GM19324 (cell line): ENCODE measurements around the gene OPRM1.

Experiments used
- ATAC-seq: cut with Tn5 transposase; IDR thresholded peaks from one replicate; pipeline ENCODE4 v1.9.1; 2021; ENCODE audit warnings: mild to moderate bottlenecking, moderate library complexity; ENCODE audit not compliant: unreplicated experiment, low FRiP score

Gene OPRM1

GRCh38 chr6:154080461-154081189, 41.6 kb downstream of the OPRM1 start:
- ATAC-seq: no peak

- no peak for ATAC-seq
Measured at GRCh38 chr6:154086510-154086909, 47.5 kb downstream of the OPRM1 start.

GRCh38 chr6:154092326-154092962, 53.4 kb downstream of the OPRM1 start:
- ATAC-seq: no peak

- ATAC-seq: no peak
Measured at GRCh38 chr6:154093231-154094044, 54.4 kb downstream of the OPRM1 start.

GRCh38 chr6:154095571-154095970, 56.5 kb downstream of the OPRM1 start:
- no peak for ATAC-seq

- no peak for ATAC-seq
Measured at GRCh38 chr6:154096316-154096715, 57.3 kb downstream of the OPRM1 start.

- no peak for ATAC-seq
Measured at GRCh38 chr6:154096834-154097233, 57.8 kb downstream of the OPRM1 start.

GRCh38 chr6:154099211-154099610, 60.2 kb downstream of the OPRM1 start:
- no peak for ATAC-seq

GRCh38 chr6:154106251-154106650, 67.2 kb downstream of the OPRM1 start:
- ATAC-seq: no peak

- ATAC-seq: no peak
Measured at GRCh38 chr6:154111025-154111424, 72.0 kb downstream of the OPRM1 start.

GRCh38 chr6:154112181-154112809, 73.3 kb downstream of the OPRM1 start:
- no peak for ATAC-seq

GRCh38 chr6:154113392-154113791, 74.4 kb downstream of the OPRM1 start:
- ATAC-seq: no peak

- no peak for ATAC-seq
Measured at GRCh38 chr6:154117485-154117884, 78.4 kb downstream of the OPRM1 start.

GRCh38 chr6:154122195-154122925, 83.3 kb downstream of the OPRM1 start:
- no peak for ATAC-seq

GRCh38 chr6:154123155-154123956, 84.3 kb downstream of the OPRM1 start:
- no peak for ATAC-seq

- no peak for ATAC-seq
Measured at GRCh38 chr6:154125421-154125820, 86.4 kb downstream of the OPRM1 start.

GRCh38 chr6:154127657-154128056, 88.6 kb downstream of the OPRM1 start:
- no peak for ATAC-seq

- no peak for ATAC-seq
Measured at GRCh38 chr6:154134471-154135147, 95.6 kb downstream of the OPRM1 start.

GRCh38 chr6:154138793-154139192, 99.8 kb downstream of the OPRM1 start:
- ATAC-seq: no peak
